Liver (tissue), 9 donors: ENCODE data around the gene PARD3B. TPM values are rescaled to one million over a fixed set of nuclear protein-coding genes. Genes with fewer than 3 reads are reported as not detected.

Source experiments
- DNase-seq: peaks from one replicate; pipeline ENCODE4 v3.0.0-alpha.2; 2017; ENCODE audit warnings: low spot score
- H3K27ac ChIP-seq, 2 donors: one replicate each; pipeline ENCODE4 v1.7.0; 2013; ENCODE audit warnings: inconsistent platforms in 2 of 2, low read length in 2 of 2, control low read depth in 1 of 2, low read depth in 1 of 2, mild to moderate bottlenecking in 1 of 2
- H3K27me3 ChIP-seq, 4 donors: one replicate each; pipeline versions ENCODE4 v1.6.1 to v1.7.0; 2013; ENCODE audit warnings: low read length in 3 of 4, inconsistent platforms in 1 of 4, mild to moderate bottlenecking in 1 of 4, moderate library complexity in 1 of 4; ENCODE audit not compliant: control insufficient read depth in 4 of 4, insufficient read depth in 4 of 4
- H3K36me3 ChIP-seq, 4 donors: one replicate each; pipeline versions ENCODE4 v1.6.1 to v1.7.0; 2013; ENCODE audit warnings: low read length in 3 of 4, mild to moderate bottlenecking in 3 of 4, low read depth in 1 of 4, moderate library complexity in 1 of 4; ENCODE audit not compliant: control insufficient read depth in 4 of 4, insufficient read depth in 3 of 4
- H3K4me1 ChIP-seq, 4 donors: one replicate each; pipeline versions ENCODE4 v1.6.1 to v1.7.0; 2013; ENCODE audit warnings: low read length in 3 of 4, mild to moderate bottlenecking in 3 of 4, moderate library complexity in 1 of 4; ENCODE audit not compliant: control insufficient read depth in 4 of 4, insufficient read depth in 4 of 4
- H3K4me3 ChIP-seq, 3 donors: one replicate each; pipeline versions ENCODE4 v1.6.1 to v1.7.0; 2013; ENCODE audit warnings: low read length in 3 of 3, control low read depth in 1 of 3, low read depth in 1 of 3, mild to moderate bottlenecking in 1 of 3
- H3K9ac ChIP-seq, 2 donors: one replicate each; pipeline ENCODE4 v1.7.0; 2013; ENCODE audit warnings: low read length in 2 of 2, mild to moderate bottlenecking in 2 of 2, moderate library complexity in 2 of 2, control low read depth in 1 of 2, low read depth in 1 of 2
- H3K9me3 ChIP-seq, 4 donors: one replicate each; pipeline versions ENCODE4 v1.6.1 to v1.7.0; 2013; ENCODE audit warnings: low read length in 3 of 4; ENCODE audit not compliant: control insufficient read depth in 4 of 4
- CTCF ChIP-seq: fragments of 150-350 bp; IDR thresholded peaks from 2 replicates; pipeline ENCODE4 v1.5.1; 2017; ENCODE audit warnings: improper control_type of control experiment, low read depth, low read length; ENCODE audit not compliant: missing input control
- EGR1 ChIP-seq, 2 donors: IDR thresholded peaks; 2 replicates each; pipeline ENCODE4 v1.6.1; 2016 to 2018; ENCODE audit warnings: antibody characterized with exemption in 2 of 2, low read depth in 2 of 2
- FOXA1 ChIP-seq: IDR thresholded peaks from 2 replicates; pipeline ENCODE4 v1.6.1; 2016; ENCODE audit warnings: antibody characterized with exemption
- FOXA2 ChIP-seq: IDR thresholded peaks from 2 replicates; pipeline ENCODE4 v1.6.1; 2016; ENCODE audit warnings: antibody characterized with exemption
- GABPA ChIP-seq, 2 donors: IDR thresholded peaks in 1 of 2; conservative IDR thresholded peaks in 1 of 2; 2 replicates each; pipeline ENCODE4 v1.6.1; 2016; ENCODE audit warnings: antibody characterized with exemption in 2 of 2, mild to moderate bottlenecking in 1 of 2, moderate library complexity in 1 of 2
- HNF4A ChIP-seq, 2 donors: conservative IDR thresholded peaks; 2 replicates each; pipeline ENCODE4 v1.6.1; 2016; ENCODE audit warnings: antibody characterized with exemption in 2 of 2, mild to moderate bottlenecking in 2 of 2
- HNF4G ChIP-seq: IDR thresholded peaks from 2 replicates; pipeline ENCODE4 v1.6.1; 2016; ENCODE audit warnings: antibody characterized with exemption
- JUND ChIP-seq, 2 donors: IDR thresholded peaks; 2 replicates each; pipeline ENCODE4 v1.6.1; 2016; ENCODE audit warnings: antibody characterized with exemption in 2 of 2
- MAX ChIP-seq: IDR thresholded peaks from 2 replicates; pipeline ENCODE4 v1.6.1; 2016; ENCODE audit warnings: antibody characterized with exemption
- RAD21 ChIP-seq, 2 donors: IDR thresholded peaks; 2 replicates each; pipeline ENCODE4 v1.6.1; 2016; ENCODE audit warnings: antibody characterized with exemption in 2 of 2, mild to moderate bottlenecking in 2 of 2
- REST ChIP-seq: IDR thresholded peaks from 2 replicates; pipeline ENCODE4 v1.6.1; 2016; ENCODE audit warnings: antibody characterized with exemption, mild to moderate bottlenecking
- RXRA ChIP-seq, 2 donors: IDR thresholded peaks; 2 replicates each; pipeline ENCODE4 v1.6.1; 2017 to 2018; ENCODE audit warnings: antibody characterized with exemption in 2 of 2, mild to moderate bottlenecking in 1 of 2
- TAF1 ChIP-seq: conservative IDR thresholded peaks from 2 replicates; pipeline ENCODE4 v1.6.1; 2016; ENCODE audit warnings: antibody characterized with exemption, mild to moderate bottlenecking
- YY1 ChIP-seq: IDR thresholded peaks from 2 replicates; pipeline ENCODE4 v1.6.1; 2016; ENCODE audit warnings: antibody characterized with exemption, mild to moderate bottlenecking
- whole genome bisulfite sequencing: extraction: QIAGEN DNeasy Blood & Tissue Kit; methylation state at CpG from one replicate; pipeline ENCODE4 v1.1.7; 2013; 5-methylcytosine and 5-hydroxymethylcytosine counted together
- polyA plus RNA-seq, 2 donors: library from polyadenylated mRNA; stranded (reverse) in 1 of 2; unstranded in 1 of 2; fragments of 200-250 nt in 1 of 2; fragments of >200 nt in 1 of 2; fragmentation: Nextera tagmentation in 1 of 2; extraction: Ambion mirVana in 1 of 2; gene quantifications; one replicate each; pipeline versions ENCODE4 v1.2.1 to v1.2.3, GENCODE V29; 2013 to 2015
- total RNA-seq, 2 donors: library from RNA; depleted of rRNA; stranded (reverse); fragments of >200 nt; gene quantifications; one replicate each; pipeline ENCODE4 v1.2.3, GENCODE V29; 2014
- donor health status: healthy.
- donor health status: healthy.
- donor health status: healthy.
- donor health status: healthy.
- donor health status: healthy.

The PARD3B gene
- total and polyA plus RNA-seq, 4 donors: 1.1 to 10.3 (median 3.7) TPM

- TF ChIP-seq CTCF: no peak
- no peak for TF ChIP-seq REST
- no peak for TF ChIP-seq FOXA2
- no peak for TF ChIP-seq HNF4A (conservative IDR thresholded peaks at IDR 0.05)
- TF ChIP-seq FOXA1: no peak
- TF ChIP-seq GABPA (IDR thresholded peaks at IDR 0.05 in 1 of 2, conservative IDR thresholded peaks at IDR 0.05 in 1 of 2): no peak
- no peaks in the 10 kb centered on the region for H3K9me3 ChIP-seq
Observed at GRCh38 chr2:204896146-204896545, 350.9 kb downstream of the PARD3B start.

GRCh38 chr2:204897561-204897960, 352.3 kb downstream of the PARD3B start:
- 95% methylated on average over 1 of the region's 1 CpG for WGBS

More at GRCh38 chr2:204896146-204896545, 350.9 kb downstream of the PARD3B start:
- Histone ChIP-seq H3K27ac (no peak overlapping the region), H3K4me3 (no peak overlapping the region), H3K36me3 (no peaks in the 10 kb centered on the region), H3K27me3 (no peaks in the 10 kb centered on the region), H3K9ac (no peak overlapping the region), H3K4me1 (no peaks in the 10 kb centered on the region)
- 94% methylated on average over 4 of the region's 4 CpGs for WGBS
- no peak for DNase-seq

More at GRCh38 chr2:204897561-204897960, 352.3 kb downstream of the PARD3B start:
- TF ChIP-seq CTCF (no peak), RXRA (IDR thresholded peaks at IDR 0.05) (no peak), TAF1 (no peak), MAX (no peak), YY1 (no peak), EGR1 (IDR thresholded peaks at IDR 0.05; ENCODE audit: low read depth in 2 of 2) (no peak), HNF4A (conservative IDR thresholded peaks at IDR 0.05) (no peak), GABPA (IDR thresholded peaks at IDR 0.05 in 1 of 2, conservative IDR thresholded peaks at IDR 0.05 in 1 of 2) (no peak), REST (no peak), HNF4G (no peak), FOXA2 (no peak), JUND (IDR thresholded peaks at IDR 0.05) (no peak), RAD21 (IDR thresholded peaks at IDR 0.05) (no peak), FOXA1 (no peak)
- H3K9ac ChIP-seq: no peak overlapping the region
- H3K27me3 ChIP-seq: no peaks in the 10 kb centered on the region
- no peak overlapping the region for H3K27ac ChIP-seq
- H3K4me3 ChIP-seq: no peak overlapping the region
- DNase-seq: no peak
- H3K9me3 ChIP-seq: no peaks in the 10 kb centered on the region
- H3K36me3 ChIP-seq: no peaks in the 10 kb centered on the region
- no peaks in the 10 kb centered on the region for H3K4me1 ChIP-seq
